Measurements from ENCODE around the gene HYKK.
"Not testable (repeated sequence)": the region's sequence is repeated elsewhere in the genome, so short reads cannot be mapped to it uniquely, and the experiment has no call there.

Gene HYKK

GRCh38 chr15:78540871-78541743 lies 33.7 kb downstream of the HYKK start:
- DNase-seq = no peak

GRCh38 chr15:78541744-78542034 lies 34.3 kb downstream of the HYKK start:
- no peak for DNase-seq

GRCh38 chr15:78542647-78543046 lies 35.3 kb downstream of the HYKK start:
- no peak for DNase-seq

- no peak for DNase-seq
Measured at GRCh38 chr15:78550194-78550593, 42.8 kb downstream of the HYKK start.

- DNase-seq = no peak
Measured at GRCh38 chr15:78550815-78551214, 43.4 kb downstream of the HYKK start.

- no peak for DNase-seq
Measured at GRCh38 chr15:78551902-78552301, 44.5 kb downstream of the HYKK start.

- DNase-seq = no peak
Measured at GRCh38 chr15:78552597-78552996, 45.2 kb downstream of the HYKK start.

- not testable (repeated sequence) for DNase-seq
Measured at GRCh38 chr15:78560201-78560600, 52.8 kb downstream of the HYKK start.

- DNase-seq = no peak
Measured at GRCh38 chr15:78561490-78561889, 54.1 kb downstream of the HYKK start.

- no peak for DNase-seq
Measured at GRCh38 chr15:78563092-78563491, 55.7 kb downstream of the HYKK start.

- no peak for DNase-seq
Measured at GRCh38 chr15:78564743-78565096, 57.3 kb downstream of the HYKK start.

GRCh38 chr15:78565097-78565950 lies 57.9 kb downstream of the HYKK start, which contains the start of gene CHRNA5:
Gene CHRNA5, plus strand, starts transcription at chr15:78565520. Its CDS starts 200 bp downstream, at chr15:78565720.
- peak; percentile 79 for DNase-seq

GRCh38 chr15:78565951-78566774 lies 58.8 kb downstream of the HYKK start:
- DNase-seq = no peak

- no peak for DNase-seq
Measured at GRCh38 chr15:78567531-78567930, 60.2 kb downstream of the HYKK start.

GRCh38 chr15:78570710-78571109 lies 63.3 kb downstream of the HYKK start:
- no peak for DNase-seq

- no peak for DNase-seq
Measured at GRCh38 chr15:78571382-78571781, 64.0 kb downstream of the HYKK start.

- no peak for DNase-seq
Measured at GRCh38 chr15:78573416-78573815, 66.0 kb downstream of the HYKK start.

- DNase-seq = no peak
Measured at GRCh38 chr15:78574944-78575343, 67.6 kb downstream of the HYKK start.
